ENCODE measurements around the gene ZNRD2.

The ZNRD2 gene

GRCh38 chr11:65556470-65557279 is 13.6 kb upstream of the ZNRD2 start:
- Histone ChIP-seq H3K4me1 (ENCODE audit: insufficient read depth, poor library complexity, severe bottlenecking) (peaks cover 50% of the 10 kb centered on the region), H3K36me3 (ENCODE audit: low read depth) (no peaks in the 10 kb centered on the region), H3K27me3 (ENCODE audit: insufficient read depth, poor library complexity, severe bottlenecking) (no peaks in the 10 kb centered on the region), H3K4me3 (ENCODE audit: severe bottlenecking) (peak overlapping the region; percentile 33), H3K9me3 (ENCODE audit: severe bottlenecking) (no peaks in the 10 kb centered on the region), H3K27ac (ENCODE audit: poor library complexity, severe bottlenecking) (peak overlapping the region; percentile 85)
- DNase-seq (ENCODE audit: low spot score) (no peak), ATAC-seq (ENCODE audit: low read depth) (no peak)
- TF ChIP-seq CTCF (IDR thresholded peaks at IDR 0.05; ENCODE audit: poor library complexity, severe bottlenecking): no peak

DNA sequence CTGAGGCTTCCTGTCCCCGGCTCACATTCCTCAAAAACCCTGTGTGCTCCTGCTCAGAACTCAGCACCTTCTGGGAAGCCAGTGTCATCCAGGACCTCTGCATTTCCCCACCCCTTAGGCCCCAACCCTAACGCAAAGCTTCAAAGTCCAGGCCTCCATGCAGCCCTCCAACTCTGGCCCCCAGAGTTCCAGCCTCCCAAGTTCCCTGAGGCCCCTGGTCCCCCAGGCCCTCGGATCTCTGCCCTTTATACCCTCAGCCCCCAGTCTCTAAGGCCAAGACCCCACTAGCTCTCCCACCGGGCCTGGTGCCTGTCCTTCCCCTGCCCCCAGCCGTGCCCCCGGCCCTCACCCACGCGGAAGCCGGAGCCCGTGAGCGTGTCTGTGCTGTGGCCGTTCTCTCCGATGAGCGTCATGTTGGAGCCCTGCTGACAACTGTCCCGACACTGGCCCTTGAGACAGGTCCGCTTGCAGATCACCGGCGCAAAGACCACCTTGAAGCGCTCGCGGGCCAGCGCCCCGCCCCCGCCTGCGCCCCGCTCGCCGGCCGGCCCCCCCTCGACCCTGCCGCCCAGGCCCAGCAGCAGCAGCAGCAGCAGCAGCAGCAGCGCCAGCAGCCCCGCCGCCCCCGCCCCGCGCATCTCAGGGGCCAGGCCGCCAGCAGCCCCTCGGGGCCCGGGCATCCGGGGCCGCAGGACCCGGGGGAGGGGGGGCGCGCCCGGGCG is 12.8 kb upstream of the ZNRD2 start:
- Histone ChIP-seq H3K4me1 (ENCODE audit: insufficient read depth, poor library complexity, severe bottlenecking) (peaks cover 50% of the 10 kb centered on the region), H3K27me3 (ENCODE audit: insufficient read depth, poor library complexity, severe bottlenecking) (no peaks in the 10 kb centered on the region), H3K36me3 (ENCODE audit: low read depth) (no peaks in the 10 kb centered on the region), H3K27ac (ENCODE audit: poor library complexity, severe bottlenecking) (peak overlapping the region; percentile 85), H3K9me3 (ENCODE audit: severe bottlenecking) (no peaks in the 10 kb centered on the region), H3K4me3 (ENCODE audit: severe bottlenecking) (peak overlapping the region; percentile 33)
- DNase-seq (ENCODE audit: low spot score) (peak; percentile 49), ATAC-seq (ENCODE audit: low read depth) (no peak)
- no peak for TF ChIP-seq CTCF (IDR thresholded peaks at IDR 0.05; ENCODE audit: poor library complexity, severe bottlenecking)

DNA sequence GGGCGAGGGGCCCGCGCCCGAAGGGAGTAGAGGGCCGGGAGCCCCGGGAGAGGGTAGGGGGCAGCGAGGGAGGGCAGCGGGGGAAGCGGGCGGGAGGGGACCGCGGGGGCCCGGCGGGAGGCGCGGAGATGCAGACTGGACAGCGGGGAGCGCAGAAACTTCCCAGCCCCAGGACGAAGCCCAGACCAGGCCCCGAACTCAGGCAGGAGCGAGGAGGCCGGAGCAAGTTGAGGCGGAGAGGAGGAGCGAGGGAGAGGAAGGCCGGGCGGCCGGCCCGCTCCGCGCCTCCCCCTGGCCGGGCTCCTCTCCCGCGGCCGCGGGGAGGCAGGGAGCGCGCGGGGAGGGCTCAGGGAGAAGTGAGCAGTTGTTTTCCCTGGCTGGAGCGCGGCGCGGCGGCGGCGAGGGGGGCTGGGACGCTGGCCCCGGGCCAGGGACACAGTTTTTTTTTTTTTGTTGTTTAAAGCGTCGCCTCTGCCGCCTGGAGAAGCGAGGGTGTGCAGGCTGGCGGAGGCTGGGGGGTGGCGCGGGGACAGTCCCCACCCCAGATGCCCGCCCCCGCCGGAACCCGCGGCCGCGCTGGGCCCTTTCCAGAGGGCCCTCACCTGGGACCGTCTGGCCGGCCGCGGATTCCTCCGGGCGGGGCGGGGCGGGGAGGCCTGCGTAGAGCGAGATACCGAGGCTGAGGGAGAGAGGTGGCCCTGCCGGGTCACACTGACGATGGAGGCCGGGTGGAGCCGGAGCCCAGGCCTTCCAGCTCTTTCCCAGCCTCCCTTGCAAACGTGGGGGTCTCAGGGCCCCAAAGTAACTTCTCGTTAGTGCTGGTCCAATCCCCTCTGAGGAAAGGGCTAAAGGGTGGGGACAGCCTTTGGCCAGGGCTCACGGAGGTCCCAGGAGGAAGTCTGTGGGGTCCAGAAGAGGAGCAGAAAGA is 12.0 kb upstream of the ZNRD2 start, which contains the start of gene LTBP3:
Gene LTBP3 (minus strand): TSS at position 358 of the 928 bp plus-strand sequence. CDS start 400 bp downstream, outside the sequence.
- H3K4me1 ChIP-seq (ENCODE audit: insufficient read depth, poor library complexity, severe bottlenecking): peaks cover 50% of the 10 kb centered on the region
- no peak for TF ChIP-seq CTCF (IDR thresholded peaks at IDR 0.05; ENCODE audit: poor library complexity, severe bottlenecking)
- DNase-seq (ENCODE audit: low spot score) (peak; percentile 63), ATAC-seq (ENCODE audit: low read depth) (0 out of 3 replicates have a peak, but pooled peaks have one; percentile 12)
- H3K36me3 ChIP-seq (ENCODE audit: low read depth): no peaks in the 10 kb centered on the region
- H3K9me3 ChIP-seq (ENCODE audit: severe bottlenecking): no peaks in the 10 kb centered on the region
- peak within 1 kb of the TSS; percentile 33 for H3K4me3 ChIP-seq (ENCODE audit: severe bottlenecking)
- H3K27ac ChIP-seq (ENCODE audit: poor library complexity, severe bottlenecking): peak within 1 kb of the TSS; percentile 85
- no peaks in the 10 kb centered on the region for H3K27me3 ChIP-seq (ENCODE audit: insufficient read depth, poor library complexity, severe bottlenecking)

- H3K27ac ChIP-seq (ENCODE audit: poor library complexity, severe bottlenecking): peak overlapping the region; percentile 85
- H3K9me3 ChIP-seq (ENCODE audit: severe bottlenecking): no peaks in the 10 kb centered on the region
- ATAC-seq (ENCODE audit: low read depth) (no peak), DNase-seq (ENCODE audit: low spot score) (peak; percentile 52)
- H3K36me3 ChIP-seq (ENCODE audit: low read depth): no peaks in the 10 kb centered on the region
- peaks cover 50% of the 10 kb centered on the region for H3K4me1 ChIP-seq (ENCODE audit: insufficient read depth, poor library complexity, severe bottlenecking)
- no peaks in the 10 kb centered on the region for H3K27me3 ChIP-seq (ENCODE audit: insufficient read depth, poor library complexity, severe bottlenecking)
- no peak for TF ChIP-seq CTCF (IDR thresholded peaks at IDR 0.05; ENCODE audit: poor library complexity, severe bottlenecking)
- no peak overlapping the region for H3K4me3 ChIP-seq (ENCODE audit: severe bottlenecking)
Measured at GRCh38 chr11:65558930-65559509, 11.3 kb upstream of the ZNRD2 start.
